Endothelial cell of umbilical vein (primary cell): ENCODE results near the gene NEDD4L. TPM values are rescaled to one million over a fixed set of nuclear protein-coding genes. Genes with fewer than 3 reads are reported as not detected.

Source experiments
- BruUV-seq: library from RNA; stranded (reverse); fragments of 400-500 nt; replicated peaks from 2 replicates; lab custom pipeline; 2021; lab: Mats Ljungman, UMichigan
- CTCF ChIA-PET: fragments of 300-600, 350-600 bp; sonication (Branson Sonifier 250); formaldehyde crosslinking; loops from one replicate; lab custom pipeline; 2021; ENCODE audit warnings: antibody characterized with exemption, inconsistent platforms; lab: Charles Lee
- POLR2A ChIA-PET: fragments of 300-600, 350-600 bp; sonication (Branson Sonifier 250); formaldehyde crosslinking; loops from one replicate; lab custom pipeline; 2021; ENCODE audit warnings: antibody characterized with exemption, inconsistent platforms; lab: Charles Lee
- DNase-seq: peaks from one replicate; pipeline ENCODE4 v3.0.0-alpha.2; 2011; ENCODE audit warnings: low read depth, low spot score
- FAIRE-seq: peaks from 2 replicates; lab custom pipeline; 2011; peaks lifted over from hg19 to GRCh38; lab: Jason Lieb, UNC
- H2AFZ ChIP-seq: 2 replicates; pipeline ENCODE4 v1.6.0; 2012; ENCODE audit warnings: low read depth, low read length, control low read depth, inconsistent platforms
- H3K27ac ChIP-seq: 2 replicates; pipeline ENCODE4 v1.5.1; 2011; ENCODE audit warnings: low read depth, mild to moderate bottlenecking, control low read depth, low read length, moderate library complexity; ENCODE audit not compliant: insufficient read depth
- H3K27me3 ChIP-seq, 2 experiments: 2 replicates each; pipeline versions ENCODE4 v1.6.0 to v1.6.1; 2011; ENCODE audit warnings: low read length in 2 of 2, mixed read lengths in 1 of 2; ENCODE audit not compliant: control insufficient read depth in 2 of 2, insufficient read depth in 2 of 2
- H3K36me3 ChIP-seq, 2 experiments: 2 replicates in 1 of 2; 3 replicates in 1 of 2; pipeline ENCODE4 v1.5.1; 2011; ENCODE audit warnings: low read length in 2 of 2, mild to moderate bottlenecking in 1 of 2, moderate library complexity in 1 of 2; ENCODE audit not compliant: control insufficient read depth in 2 of 2, insufficient read depth in 2 of 2; ENCODE audit errors: extremely low read depth in 1 of 2
- H3K4me1 ChIP-seq: 3 replicates; pipeline ENCODE4 v1.5.1; 2011; ENCODE audit warnings: mild to moderate bottlenecking, low read length; ENCODE audit not compliant: control insufficient read depth, insufficient read depth; ENCODE audit errors: extremely low read depth
- H3K4me2 ChIP-seq: 2 replicates; pipeline ENCODE4 v1.6.1; 2011; ENCODE audit warnings: low read length, control low read depth, mixed read lengths; ENCODE audit not compliant: insufficient read depth
- H3K4me3 ChIP-seq, 3 experiments: fragments of 200-600 bp in 1 of 3; sonication (generic), shearing (Covaris generic) in 1 of 3; replicated peaks in 1 of 3; 2 replicates each; pipeline ENCODE4 v1.5.1; 2011 to 2016; ENCODE audit warnings: control low read depth in 3 of 3, low read length in 3 of 3, mild to moderate bottlenecking in 2 of 3, inconsistent platforms in 1 of 3, low read depth in 1 of 3, moderate library complexity in 1 of 3; ENCODE audit not compliant: insufficient read depth in 1 of 3
- H3K79me2 ChIP-seq: 2 replicates; pipeline ENCODE4 v1.6.0; 2012; ENCODE audit warnings: low read length, inconsistent platforms; ENCODE audit not compliant: control insufficient read depth, insufficient read depth
- H3K9ac ChIP-seq: replicated peaks from 2 replicates; pipeline ENCODE3; 2011; ENCODE audit warnings: low read length, control low read depth; ENCODE audit not compliant: insufficient read depth; ENCODE audit errors: extremely low read depth
- H3K9me1 ChIP-seq: replicated peaks from 3 replicates; pipeline ENCODE4 v1.6.0; 2011; ENCODE audit warnings: mild to moderate bottlenecking, low read length; ENCODE audit not compliant: control insufficient read depth, insufficient read depth; ENCODE audit errors: extremely low read depth
- H3K9me3 ChIP-seq: replicated peaks from 2 replicates; pipeline ENCODE4 v1.5.1; 2012; ENCODE audit warnings: low read length, inconsistent platforms; ENCODE audit not compliant: control insufficient read depth, insufficient read depth
- H4K20me1 ChIP-seq: replicated peaks from 2 replicates; pipeline ENCODE3; 2011; ENCODE audit warnings: mild to moderate bottlenecking, low read length; ENCODE audit not compliant: control insufficient read depth, insufficient read depth; ENCODE audit errors: extremely low read depth
- EZH2 ChIP-seq: IDR thresholded peaks from 2 replicates; pipeline ENCODE4 v1.6.1; 2012; ENCODE audit warnings: borderline replicate concordance, low read depth, mild to moderate bottlenecking, moderate library complexity, low read length, inconsistent platforms; ENCODE audit not compliant: severe bottlenecking
- FOS ChIP-seq: IDR thresholded peaks from 2 replicates; pipeline ENCODE4 v1.6.1; 2011; ENCODE audit warnings: mild to moderate bottlenecking, low read length, moderate library complexity, borderline replicate concordance; ENCODE audit not compliant: insufficient read depth
- GATA2 ChIP-seq: IDR thresholded peaks from 2 replicates; pipeline ENCODE4 v1.7.0; 2011; ENCODE audit warnings: low read depth, mild to moderate bottlenecking, moderate library complexity, mixed read lengths, low read length; ENCODE audit not compliant: insufficient read length, insufficient read depth
- JUN ChIP-seq: IDR thresholded peaks from 2 replicates; pipeline ENCODE4 v1.6.1; 2011; ENCODE audit warnings: borderline replicate concordance, low read depth; ENCODE audit not compliant: insufficient read length, insufficient read depth
- MYC ChIP-seq: IDR thresholded peaks from one replicate; pipeline ENCODE4 v1.6.1; 2011; ENCODE audit warnings: mild to moderate bottlenecking, low read depth, low read length
- POLR2A ChIP-seq: IDR thresholded peaks from 2 replicates; pipeline ENCODE4 v1.6.1; 2012; ENCODE audit warnings: low read depth, mild to moderate bottlenecking, control low read depth, low read length
- POLR2AphosphoS5 ChIP-seq: IDR thresholded peaks from 2 replicates; pipeline ENCODE4 v1.6.1; 2012; ENCODE audit warnings: low read depth, mild to moderate bottlenecking, control low read depth, low read length, moderate library complexity; ENCODE audit not compliant: insufficient read depth
- dilution Hi-C: fragments of 300-500 bp; cut with MboI; formaldehyde crosslinking; loops from one replicate; pipeline ENCODE4 v1.15.0; 2019; ENCODE audit warnings: low sequenced_read_pairs; ENCODE audit not compliant: extremely low pct_ligation_motif_present
- intact Hi-C: fragments of 100-400 bp; cut with micrococcal nuclease; formaldehyde crosslinking; loops from one replicate; pipeline ENCODE4 v1.10.0; 2022
- polyA plus RNA-seq, 4 experiments: library from polyadenylated mRNA; depleted of rRNA in 3 of 4; stranded (reverse) in 3 of 4; unstranded in 1 of 4; fragments of >200 nt; gene quantifications; 2 replicates each; pipeline versions ENCODE4 v1.2.1 to v1.2.3, GENCODE V29; 2011 to 2012; ENCODE audit warnings: missing spikeins in 1 of 4
- total RNA-seq: library from RNA; stranded (reverse); gene quantifications from 2 replicates; pipeline ENCODE4 v1.2.3, GENCODE V29; 2021
- TF ChIP-seq, protein P1 (sequence below): IDR thresholded peaks from 2 replicates; pipeline ENCODE4 v1.6.1; 2011; ENCODE audit not compliant: insufficient read depth, insufficient read length
- TF ChIP-seq, protein P2 (sequence below), 2 donors: IDR thresholded peaks; 1 replicate in 1 of 2; 2 replicates in 1 of 2; pipeline ENCODE4 v1.5.1; 2011; ENCODE audit warnings: low read length in 2 of 2, mild to moderate bottlenecking in 2 of 2, moderate library complexity in 2 of 2, control low read depth in 1 of 2, inconsistent platforms in 1 of 2, low read depth in 1 of 2; ENCODE audit not compliant: insufficient read depth in 1 of 2; ENCODE audit errors: extremely low read depth in 1 of 2

The NEDD4L gene
- total and polyA plus RNA-seq, 2 donors (not counting 3 experiments of a cell fraction or from before 2014, with no cell fraction given) = 20.5 to 78.9 TPM

DNA sequence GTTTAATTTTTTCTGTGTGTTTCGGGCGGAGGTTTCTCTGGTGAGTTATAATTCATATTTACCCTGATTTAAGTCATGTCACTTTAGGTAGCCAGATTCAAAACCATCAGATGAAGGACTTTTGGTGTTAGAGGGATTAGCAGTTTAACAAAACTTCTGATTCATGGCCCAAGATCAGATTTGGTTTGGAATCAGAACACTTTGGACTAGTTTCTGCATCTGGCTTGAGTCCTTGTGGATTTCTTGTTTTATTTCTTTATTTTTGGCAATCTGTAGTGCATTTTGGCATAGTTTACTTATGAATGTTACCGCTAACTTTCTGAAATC lies 3.5 kb downstream of the NEDD4L start:
- H2AFZ ChIP-seq = no peak overlapping the region
- TF ChIP-seq, protein P1, sequence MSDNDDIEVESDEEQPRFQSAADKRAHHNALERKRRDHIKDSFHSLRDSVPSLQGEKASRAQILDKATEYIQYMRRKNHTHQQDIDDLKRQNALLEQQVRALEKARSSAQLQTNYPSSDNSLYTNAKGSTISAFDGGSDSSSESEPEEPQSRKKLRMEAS = no peak
- TF ChIP-seq POLR2A = no peak
- TF ChIP-seq MYC = no peak
- no peak for TF ChIP-seq POLR2AphosphoS5
- TF ChIP-seq FOS = no peak
- TF ChIP-seq GATA2 = no peak
- TF ChIP-seq JUN = no peak
- TF ChIP-seq, protein P2, sequence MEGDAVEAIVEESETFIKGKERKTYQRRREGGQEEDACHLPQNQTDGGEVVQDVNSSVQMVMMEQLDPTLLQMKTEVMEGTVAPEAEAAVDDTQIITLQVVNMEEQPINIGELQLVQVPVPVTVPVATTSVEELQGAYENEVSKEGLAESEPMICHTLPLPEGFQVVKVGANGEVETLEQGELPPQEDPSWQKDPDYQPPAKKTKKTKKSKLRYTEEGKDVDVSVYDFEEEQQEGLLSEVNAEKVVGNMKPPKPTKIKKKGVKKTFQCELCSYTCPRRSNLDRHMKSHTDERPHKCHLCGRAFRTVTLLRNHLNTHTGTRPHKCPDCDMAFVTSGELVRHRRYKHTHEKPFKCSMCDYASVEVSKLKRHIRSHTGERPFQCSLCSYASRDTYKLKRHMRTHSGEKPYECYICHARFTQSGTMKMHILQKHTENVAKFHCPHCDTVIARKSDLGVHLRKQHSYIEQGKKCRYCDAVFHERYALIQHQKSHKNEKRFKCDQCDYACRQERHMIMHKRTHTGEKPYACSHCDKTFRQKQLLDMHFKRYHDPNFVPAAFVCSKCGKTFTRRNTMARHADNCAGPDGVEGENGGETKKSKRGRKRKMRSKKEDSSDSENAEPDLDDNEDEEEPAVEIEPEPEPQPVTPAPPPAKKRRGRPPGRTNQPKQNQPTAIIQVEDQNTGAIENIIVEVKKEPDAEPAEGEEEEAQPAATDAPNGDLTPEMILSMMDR (IDR thresholded peaks at IDR 0.05; ENCODE audit: extremely low read depth in 1 of 2, insufficient read depth in 1 of 2, low read depth in 1 of 2, low read length in 2 of 2) = no peak
- TF ChIP-seq EZH2 = no peak
- no peak overlapping the region for H3K9ac ChIP-seq
- FAIRE-seq (no peak), DNase-seq (no peak)
- H3K4me1 ChIP-seq = peaks cover 16% of the 10 kb centered on the region
- ChIA-PET CTCF (interaction anchor here (9.8 kb wide), 1 partner anchor 74 kb away, joined by 144 read pairs; no protein-coding TSS in a partner anchor), POLR2A (no interaction called here)
- no peaks in the 10 kb centered on the region for H3K79me2 ChIP-seq
- H3K9me3 ChIP-seq = no peaks in the 10 kb centered on the region
- no peak overlapping the region for H3K4me3 ChIP-seq
- no peak overlapping the region for H3K27ac ChIP-seq
- no peaks in the 10 kb centered on the region for H3K36me3 ChIP-seq
- no TSS peak for BruUV-seq
- intact Hi-C loops (loop anchor here (10.0 kb wide), 1 partner anchor 263 kb away; no protein-coding TSS in a partner anchor), dilution Hi-C loops (no loop called here)
- H4K20me1 ChIP-seq = no peaks in the 10 kb centered on the region
- H3K27me3 ChIP-seq = no peaks in the 10 kb centered on the region
- no peaks in the 10 kb centered on the region for H3K9me1 ChIP-seq
- H3K4me2 ChIP-seq = no peak overlapping the region
